NB4 (cell line): ENCODE measurements around the gene HEMK1.

Source experiments
- POLR2A ChIP-seq: IDR thresholded peaks from 2 replicates; pipeline ENCODE4 v1.6.1; 2011; ENCODE audit warnings: mild to moderate bottlenecking; ENCODE audit not compliant: insufficient read length; ENCODE audit errors: extremely low read depth
- TF ChIP-seq, protein P1 (sequence below): IDR thresholded peaks from one replicate; pipeline ENCODE4 v1.5.1; 2012; ENCODE audit warnings: low read depth, low read length

GRCh38 chr3:50637945-50638344 is 68.6 kb downstream of the HEMK1 start:
- no peak for TF ChIP-seq POLR2A
- TF ChIP-seq, protein P1, sequence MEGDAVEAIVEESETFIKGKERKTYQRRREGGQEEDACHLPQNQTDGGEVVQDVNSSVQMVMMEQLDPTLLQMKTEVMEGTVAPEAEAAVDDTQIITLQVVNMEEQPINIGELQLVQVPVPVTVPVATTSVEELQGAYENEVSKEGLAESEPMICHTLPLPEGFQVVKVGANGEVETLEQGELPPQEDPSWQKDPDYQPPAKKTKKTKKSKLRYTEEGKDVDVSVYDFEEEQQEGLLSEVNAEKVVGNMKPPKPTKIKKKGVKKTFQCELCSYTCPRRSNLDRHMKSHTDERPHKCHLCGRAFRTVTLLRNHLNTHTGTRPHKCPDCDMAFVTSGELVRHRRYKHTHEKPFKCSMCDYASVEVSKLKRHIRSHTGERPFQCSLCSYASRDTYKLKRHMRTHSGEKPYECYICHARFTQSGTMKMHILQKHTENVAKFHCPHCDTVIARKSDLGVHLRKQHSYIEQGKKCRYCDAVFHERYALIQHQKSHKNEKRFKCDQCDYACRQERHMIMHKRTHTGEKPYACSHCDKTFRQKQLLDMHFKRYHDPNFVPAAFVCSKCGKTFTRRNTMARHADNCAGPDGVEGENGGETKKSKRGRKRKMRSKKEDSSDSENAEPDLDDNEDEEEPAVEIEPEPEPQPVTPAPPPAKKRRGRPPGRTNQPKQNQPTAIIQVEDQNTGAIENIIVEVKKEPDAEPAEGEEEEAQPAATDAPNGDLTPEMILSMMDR, result no peak
